Measurements from ENCODE around the gene DAPL1.
"Not testable (repeated sequence)": the region's sequence is repeated elsewhere in the genome, so short reads cannot be mapped to it uniquely, and the experiment has no call there.

The DAPL1 gene

GRCh38 chr2:158822193-158822592 lies 27.1 kb downstream of the DAPL1 start:
- DNase-seq (ENCODE audit: low read depth) = no peak

GRCh38 chr2:158823486-158824237 lies 28.5 kb downstream of the DAPL1 start:
- no peak for DNase-seq (ENCODE audit: low read depth)

GRCh38 chr2:158825021-158825420 lies 29.9 kb downstream of the DAPL1 start:
- DNase-seq (ENCODE audit: low read depth) = no peak

DNA sequence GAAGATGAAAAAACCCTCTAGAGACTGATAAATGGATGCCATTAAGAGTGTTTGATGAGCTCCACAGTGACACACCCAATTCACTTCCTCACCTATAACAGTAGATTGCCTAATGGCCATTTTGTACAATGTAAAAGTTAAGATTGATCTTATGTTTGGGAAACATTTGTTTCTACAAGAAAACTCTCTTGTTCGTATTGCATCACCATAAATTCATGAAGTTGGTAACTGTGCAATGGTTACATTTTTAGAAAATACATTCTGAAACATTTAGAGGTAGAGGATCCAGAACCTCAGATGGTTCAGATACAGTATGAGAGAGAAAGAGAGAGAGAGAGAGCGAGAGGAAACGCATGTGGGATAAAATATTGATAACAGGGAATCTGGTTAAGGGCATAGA lies 31.8 kb downstream of the DAPL1 start:
- no peak for DNase-seq (ENCODE audit: low read depth)

DNA sequence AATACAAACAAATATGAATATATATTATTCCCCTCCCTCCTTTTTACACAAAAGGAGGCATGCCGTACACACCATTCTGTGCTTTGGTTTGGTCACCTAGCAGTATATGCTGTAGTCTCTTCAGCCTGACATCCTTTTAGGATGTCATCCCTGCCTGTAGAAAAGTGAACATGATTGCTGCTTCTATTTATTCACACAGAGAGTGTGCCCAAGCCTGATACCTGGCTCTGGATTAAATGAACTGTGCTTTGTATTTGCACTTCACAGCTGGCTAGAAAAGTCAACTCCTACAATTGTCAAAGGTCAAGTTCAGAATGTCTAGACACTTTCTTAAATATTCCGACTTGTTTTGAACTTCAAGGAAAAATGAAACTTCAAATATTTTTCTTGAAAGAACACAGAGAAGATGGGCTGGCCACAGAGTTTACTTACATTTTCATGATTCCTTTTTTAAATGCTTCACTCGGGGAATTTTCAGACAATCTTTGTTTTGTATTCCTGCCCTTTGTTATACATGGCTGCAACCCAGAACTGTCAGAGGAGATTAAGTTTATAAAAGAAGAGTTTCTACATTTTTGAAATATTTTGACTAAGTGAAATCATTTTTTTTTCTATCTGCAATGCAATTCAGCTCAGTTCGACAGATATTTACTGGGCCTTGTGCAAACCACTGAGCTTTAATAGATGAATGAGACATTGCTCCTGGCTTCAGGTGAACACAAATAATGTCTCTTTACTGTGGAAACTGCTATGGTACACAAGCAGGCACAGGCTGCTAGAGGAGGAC lies 33.5 kb downstream of the DAPL1 start:
- no peak for DNase-seq (ENCODE audit: low read depth)

- DNase-seq (ENCODE audit: low read depth) = no peak
Measured at GRCh38 chr2:158829167-158829566, 34.0 kb downstream of the DAPL1 start.

DNA sequence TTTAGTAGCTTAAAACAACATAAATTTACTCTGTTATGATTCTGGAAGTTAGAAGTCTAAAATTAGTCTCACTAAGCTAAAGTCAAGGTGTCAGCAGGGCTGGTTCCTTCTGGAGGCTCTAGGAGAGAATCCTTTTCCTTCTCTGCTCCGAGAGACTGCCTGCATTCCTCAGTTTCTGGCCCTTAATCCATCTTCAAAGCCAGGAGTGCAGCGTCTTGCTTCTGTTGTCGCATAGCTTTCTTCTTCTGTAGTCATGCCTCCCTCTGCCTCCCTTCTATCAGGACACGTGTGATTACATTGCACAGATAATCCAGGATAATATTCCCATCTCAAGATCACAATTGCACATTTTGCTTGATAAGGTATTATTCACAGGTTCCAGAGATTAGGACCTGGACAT lies 35.1 kb downstream of the DAPL1 start:
- no peak for DNase-seq (ENCODE audit: low read depth)

DNA sequence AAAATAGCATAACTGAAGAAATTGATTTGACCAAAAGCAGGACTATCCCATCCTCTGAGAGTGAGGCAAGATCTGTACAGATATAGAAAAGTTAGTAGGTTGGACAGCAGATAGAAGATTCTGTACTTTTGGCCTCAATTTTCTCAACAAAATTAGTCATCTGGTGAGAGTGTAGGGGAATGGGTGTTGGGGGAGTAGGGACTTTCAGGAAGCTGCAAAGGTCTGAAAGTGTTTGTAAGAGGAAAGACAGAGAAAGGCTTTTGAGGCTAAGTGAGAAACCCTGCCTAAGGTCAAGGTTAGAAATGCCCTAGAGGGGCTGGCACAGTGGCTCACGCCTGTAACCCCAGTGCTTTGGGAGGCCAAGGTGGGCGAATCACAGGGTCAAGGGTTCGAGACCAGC lies 40.3 kb downstream of the DAPL1 start:
- DNase-seq (ENCODE audit: low read depth) = no peak

DNA sequence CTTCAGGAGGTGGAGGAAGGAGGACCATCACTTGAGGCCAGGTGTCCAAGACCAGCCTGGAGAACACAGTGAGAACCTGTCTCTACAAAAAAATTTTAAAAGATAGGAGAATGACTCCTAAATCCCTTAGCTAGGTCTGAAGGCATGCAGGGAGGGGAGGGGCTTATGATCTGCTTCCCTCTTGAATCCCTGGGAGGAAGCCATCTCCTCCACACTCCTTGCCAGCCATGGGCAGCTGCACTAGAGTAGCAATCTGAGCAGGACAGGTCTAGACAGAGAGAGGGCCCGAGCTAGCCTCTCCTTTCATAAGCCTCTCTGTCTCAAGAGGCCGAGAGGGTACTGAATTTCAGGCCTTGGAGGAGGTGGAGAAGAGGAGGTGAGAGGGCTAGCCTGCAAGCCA lies 42.5 kb downstream of the DAPL1 start:
- DNase-seq (ENCODE audit: low read depth) = no peak

DNA sequence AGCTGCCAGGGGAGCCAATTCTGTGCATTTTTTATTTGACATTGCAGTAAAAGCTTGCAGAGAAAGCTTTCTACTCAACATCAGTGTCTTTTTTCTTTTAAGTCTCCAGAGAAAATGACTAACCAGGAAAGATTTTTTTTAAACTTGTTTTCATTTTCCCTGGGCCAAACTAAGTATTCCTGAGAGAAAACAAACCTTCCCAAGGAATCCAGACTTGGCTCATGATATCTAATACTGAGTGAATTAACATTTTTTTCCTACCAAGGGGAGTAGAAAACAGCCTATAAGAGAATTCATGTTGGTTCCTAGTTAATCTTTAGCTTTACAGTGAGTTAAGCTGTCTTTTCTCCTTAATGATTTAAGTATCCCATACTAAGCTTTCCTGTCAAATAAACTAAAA lies 46.7 kb downstream of the DAPL1 start:
- DNase-seq (ENCODE audit: low read depth) = no peak

DNA sequence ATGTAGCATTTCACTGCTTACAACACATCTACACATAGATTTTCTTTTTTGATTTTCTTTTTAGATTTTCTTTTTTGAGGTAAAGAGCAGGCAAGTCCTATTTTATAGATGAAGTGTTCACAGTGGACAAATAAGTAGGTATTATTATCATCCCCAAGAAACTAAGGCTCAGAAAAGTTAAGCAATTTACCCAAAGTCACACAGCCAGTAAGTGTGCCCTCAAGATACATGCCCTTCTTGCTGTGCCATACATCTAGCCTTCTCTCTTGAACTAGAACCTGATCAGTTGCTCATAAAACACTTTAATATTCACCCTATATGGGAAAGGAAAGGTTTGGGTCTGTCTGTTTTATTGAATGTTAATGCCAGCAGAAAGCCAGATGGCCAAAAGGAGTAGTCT lies 50.3 kb downstream of the DAPL1 start:
- no peak for DNase-seq (ENCODE audit: low read depth)

DNA sequence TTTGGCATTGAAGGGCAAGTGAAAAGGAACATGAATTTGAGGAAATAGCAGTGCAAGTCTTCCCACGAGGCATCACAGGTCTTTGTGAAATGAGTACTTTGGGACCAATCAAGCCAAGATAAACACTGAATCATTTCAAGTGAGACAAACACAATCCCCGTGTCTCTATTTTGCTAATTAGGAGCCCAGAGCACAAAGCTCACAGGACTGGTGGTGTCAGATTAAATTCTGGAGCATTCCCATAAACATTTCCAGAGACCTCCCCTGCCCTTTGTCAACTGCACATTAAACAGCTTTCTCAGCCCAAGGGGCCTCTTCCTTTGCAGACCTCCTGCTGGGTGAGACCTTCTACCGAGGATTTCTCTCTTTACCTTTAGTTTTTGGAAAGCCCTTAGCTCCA lies 50.7 kb downstream of the DAPL1 start:
- no peak for DNase-seq (ENCODE audit: low read depth)

DNA sequence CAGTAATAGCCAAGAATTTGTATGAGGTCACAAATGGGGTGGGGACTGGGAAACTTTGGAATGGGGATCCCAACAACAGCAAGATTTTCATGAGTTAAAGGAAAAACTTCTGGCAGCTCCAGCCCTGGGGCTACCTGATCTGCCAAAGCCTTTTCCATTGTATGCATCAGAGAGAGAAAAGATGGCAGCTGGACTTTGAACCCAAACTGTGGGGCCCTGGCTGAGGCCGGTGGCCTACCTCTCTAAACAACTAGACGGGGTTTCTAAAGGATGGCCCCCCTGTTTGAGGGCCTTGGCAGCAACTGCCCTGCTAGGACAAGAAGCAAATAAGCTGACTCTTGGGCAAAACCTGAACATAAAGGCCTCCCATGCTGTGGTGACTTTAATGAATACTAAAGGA lies 52.4 kb downstream of the DAPL1 start:
- not testable (repeated sequence) for DNase-seq (ENCODE audit: low read depth)

- DNase-seq (ENCODE audit: low read depth) = not testable (repeated sequence)
Measured at GRCh38 chr2:158848031-158848970, 53.2 kb downstream of the DAPL1 start.

- not testable (repeated sequence) for DNase-seq (ENCODE audit: low read depth)
Measured at GRCh38 chr2:158860179-158860578, 65.1 kb downstream of the DAPL1 start.

- not testable (repeated sequence) for DNase-seq (ENCODE audit: low read depth)
Measured at GRCh38 chr2:158861626-158862025, 66.5 kb downstream of the DAPL1 start.

DNA sequence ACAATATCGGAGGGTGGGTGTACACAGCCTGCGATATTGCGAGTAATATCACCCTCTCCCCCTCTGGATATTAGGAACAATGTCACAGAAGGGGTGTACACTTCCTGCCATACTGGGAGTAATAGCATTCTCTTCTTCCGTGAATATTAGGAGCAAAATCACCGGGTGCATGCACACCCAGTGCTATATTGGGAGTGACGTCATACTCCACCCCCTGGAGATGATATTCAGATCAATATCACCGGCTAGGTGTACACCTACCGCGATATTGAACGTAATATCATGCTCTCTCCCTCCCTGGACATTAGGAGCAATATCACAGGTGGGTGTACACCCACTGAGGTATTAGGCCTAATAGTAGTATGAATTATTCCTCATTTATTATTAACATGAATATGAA lies 70.4 kb downstream of the DAPL1 start:
- not testable (repeated sequence) for DNase-seq (ENCODE audit: low read depth)

Measured in HS-27A (cell line).